ENCODE data around the gene CYTH2. TPM values are rescaled to one million over a fixed set of nuclear protein-coding genes. Genes with fewer than 3 reads are reported as not detected.
A peak's percentile ranks its signal among the peaks of the same experiment; 100 is the strongest.

Gene CYTH2
- polyA plus RNA-seq, 1 of the 3 experiments (the other 2 are of a cell fraction): 69.5 TPM

DNA sequence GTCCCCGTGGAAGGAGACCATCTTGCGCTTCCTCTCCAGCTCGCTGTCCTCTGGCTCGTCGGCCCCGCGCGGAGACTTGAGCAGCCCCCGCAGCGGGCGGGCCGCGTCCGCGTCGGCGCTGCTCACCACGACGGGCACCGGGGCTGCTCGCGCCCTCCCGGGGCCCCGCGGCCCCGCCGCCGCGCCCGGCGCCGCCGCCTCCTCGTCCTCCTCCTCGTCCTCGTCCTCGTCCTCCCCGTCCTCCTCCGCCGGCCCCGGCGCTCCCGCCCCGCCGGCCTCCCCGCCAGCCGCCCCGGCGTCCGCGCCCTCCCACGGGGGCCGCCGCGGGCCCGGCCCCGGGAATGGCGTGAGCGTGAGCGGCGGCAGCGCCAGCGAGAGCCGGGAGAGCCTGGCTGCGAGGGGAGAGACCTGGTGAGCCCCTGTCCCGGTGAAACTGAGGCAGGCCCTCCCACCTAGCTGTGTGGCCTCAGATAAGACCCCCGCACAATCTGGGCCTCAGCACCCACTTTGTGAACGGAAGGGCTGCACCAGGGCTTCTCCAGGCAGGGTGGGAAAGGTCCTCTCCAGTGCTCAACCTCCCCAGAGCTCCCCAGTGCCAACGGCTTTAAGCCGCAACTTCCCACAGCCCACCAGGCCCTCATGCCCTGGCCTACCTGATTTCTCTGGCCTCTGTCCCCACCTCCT, 24.7 kb downstream of the CYTH2 start:
- H3F3A ChIP-seq (replicated peaks; ENCODE audit: insufficient read depth): peaks cover 20% of the 10 kb centered on the region
- peak overlapping the region; percentile 58 to 62 for H3K4me3 ChIP-seq (ENCODE audit: low read depth in 2 of 2, low read length in 1 of 2)
- H3K36me3 ChIP-seq (replicated peaks in 1 of 2; ENCODE audit: control insufficient read depth in 1 of 2, insufficient read depth in 2 of 2, low read length in 1 of 2): peaks cover 0 to 11% of the 10 kb centered on the region in 2 experiments
- no peaks in the 10 kb centered on the region for H3K9me2 ChIP-seq
- no peaks in the 10 kb centered on the region for H3K27me3 ChIP-seq (ENCODE audit: insufficient read depth)
- 0% methylated on average over 2 of the region's 70 CpGs for WGBS (ENCODE audit: low lambda C conversion rate)
- peak overlapping the region; percentile 71 for H3K4me2 ChIP-seq
- peak overlapping the region; percentile 40 to 66; a peak in 2 of 4 replicates for H3K27ac ChIP-seq (ENCODE audit: low read depth in 2 of 2, low read length in 1 of 2)
- peak overlapping the region; percentile 74 for H3K9ac ChIP-seq
- no peak overlapping the region for H2AFZ ChIP-seq (ENCODE audit: low read depth)
- H3K79me2 ChIP-seq (ENCODE audit: insufficient read depth): peaks cover 11% of the 10 kb centered on the region; the same call in 1 of the 2 replicates
- no peaks in the 10 kb centered on the region for H3K9me3 ChIP-seq
- TF ChIP-seq JUND (IDR thresholded peaks at IDR 0.05) (no peak), MAX (IDR thresholded peaks at IDR 0.05; ENCODE audit: low read depth) (peak; percentile 34; the same call in 1 of the 2 replicates)
- peaks cover 5 to 14% of the 10 kb centered on the region in 2 experiments; a peak in 2 of 4 replicates for H3K4me1 ChIP-seq (ENCODE audit: control insufficient read depth in 1 of 2, insufficient read depth in 2 of 2, low read depth in 1 of 2, low read length in 1 of 2)
- H4K20me1 ChIP-seq (ENCODE audit: insufficient read depth): no peaks in the 10 kb centered on the region
- POLR2A ChIA-PET: interaction anchor here (0.6 to 1.3 kb wide), 4 partner anchors 8 to 125 kb away, joined by 3 to 5 read pairs (median 3); partner anchors contain the start of genes RPL18 and SPHK2
- CTCF ChIA-PET: interaction anchor here (1.0 to 15.9 kb wide), 4 partner anchors 15 to 173 kb away, joined by 3 to 230 read pairs (median 3); no protein-coding TSS in a partner anchor
- DNase-seq: no peak

DNA sequence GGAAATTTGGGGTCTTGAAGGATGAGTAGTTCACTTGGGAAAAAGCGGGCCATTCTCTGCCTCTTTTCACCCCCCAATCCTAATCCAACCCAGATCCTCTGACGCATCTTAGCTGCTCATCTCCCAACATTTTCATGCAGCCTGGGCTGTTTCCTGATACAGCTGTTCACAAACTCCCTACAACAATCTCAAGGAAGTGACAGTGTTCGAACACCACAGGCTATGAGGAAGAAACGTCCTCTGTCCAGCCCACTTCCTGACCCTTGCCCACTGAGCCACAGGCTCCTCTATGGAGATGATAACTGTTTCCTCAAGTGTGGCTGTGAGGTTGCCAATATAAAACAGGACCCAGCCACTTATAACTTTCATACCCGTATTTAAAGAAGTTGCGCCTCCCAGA, 26.2 kb downstream of the CYTH2 start:
- no peak for DNase-seq
- Histone ChIP-seq H3K9me3 (no peaks in the 10 kb centered on the region), H3F3A (replicated peaks; ENCODE audit: insufficient read depth) (peaks cover 19% of the 10 kb centered on the region), H3K4me1 (ENCODE audit: control insufficient read depth in 1 of 2, insufficient read depth in 2 of 2, low read depth in 1 of 2, low read length in 1 of 2) (peaks cover 3 to 15% of the 10 kb centered on the region in 2 experiments; a peak in 1 of 4 replicates), H3K4me3 (ENCODE audit: low read depth in 2 of 2, low read length in 1 of 2) (no peak overlapping the region), H3K27me3 (ENCODE audit: insufficient read depth) (no peaks in the 10 kb centered on the region), H3K9me2 (no peaks in the 10 kb centered on the region), H3K4me2 (peak overlapping the region; percentile 70; the same call in 1 of the 2 replicates), H3K9ac (no peak overlapping the region), H3K27ac (ENCODE audit: low read depth in 2 of 2, low read length in 1 of 2) (no peak overlapping the region), H2AFZ (ENCODE audit: low read depth) (no peak overlapping the region), H3K79me2 (ENCODE audit: insufficient read depth) (peaks cover 11% of the 10 kb centered on the region; the same call in 1 of the 2 replicates), H3K36me3 (replicated peaks in 1 of 2; ENCODE audit: control insufficient read depth in 1 of 2, insufficient read depth in 2 of 2, low read length in 1 of 2) (peaks cover under 1 to 11% of the 10 kb centered on the region in 2 experiments), H4K20me1 (ENCODE audit: insufficient read depth) (no peaks in the 10 kb centered on the region)
- WGBS (ENCODE audit: low lambda C conversion rate): 84% methylated on average over 6 of the region's 6 CpGs
- CTCF ChIA-PET: interaction anchor here (15.9 kb wide), 1 partner anchor 91 kb away, joined by 230 read pairs; no protein-coding TSS in a partner anchor
- TF ChIP-seq RCOR1 (IDR thresholded peaks at IDR 0.05; ENCODE audit: low read length) (no peak), GATA2 (CRISPR knock-in tag; IDR thresholded peaks at IDR 0.05) (no peak), SIN3A (IDR thresholded peaks at IDR 0.05; ENCODE audit: borderline replicate concordance, low read depth, low read length) (no peak), TEAD4 (IDR thresholded peaks at IDR 0.05; ENCODE audit: borderline replicate concordance, insufficient read depth) (no peak), MAX (IDR thresholded peaks at IDR 0.05; ENCODE audit: low read depth) (no peak), ZBTB33 (IDR thresholded peaks at IDR 0.05; ENCODE audit: borderline replicate concordance, low read depth) (no peak), TAF1 (IDR thresholded peaks at IDR 0.05; ENCODE audit: borderline replicate concordance, low read depth, low read length) (no peak), FOSL2 (IDR thresholded peaks at IDR 0.05; ENCODE audit: borderline replicate concordance, low read depth) (no peak)
- TF ChIP-seq, protein P1, sequence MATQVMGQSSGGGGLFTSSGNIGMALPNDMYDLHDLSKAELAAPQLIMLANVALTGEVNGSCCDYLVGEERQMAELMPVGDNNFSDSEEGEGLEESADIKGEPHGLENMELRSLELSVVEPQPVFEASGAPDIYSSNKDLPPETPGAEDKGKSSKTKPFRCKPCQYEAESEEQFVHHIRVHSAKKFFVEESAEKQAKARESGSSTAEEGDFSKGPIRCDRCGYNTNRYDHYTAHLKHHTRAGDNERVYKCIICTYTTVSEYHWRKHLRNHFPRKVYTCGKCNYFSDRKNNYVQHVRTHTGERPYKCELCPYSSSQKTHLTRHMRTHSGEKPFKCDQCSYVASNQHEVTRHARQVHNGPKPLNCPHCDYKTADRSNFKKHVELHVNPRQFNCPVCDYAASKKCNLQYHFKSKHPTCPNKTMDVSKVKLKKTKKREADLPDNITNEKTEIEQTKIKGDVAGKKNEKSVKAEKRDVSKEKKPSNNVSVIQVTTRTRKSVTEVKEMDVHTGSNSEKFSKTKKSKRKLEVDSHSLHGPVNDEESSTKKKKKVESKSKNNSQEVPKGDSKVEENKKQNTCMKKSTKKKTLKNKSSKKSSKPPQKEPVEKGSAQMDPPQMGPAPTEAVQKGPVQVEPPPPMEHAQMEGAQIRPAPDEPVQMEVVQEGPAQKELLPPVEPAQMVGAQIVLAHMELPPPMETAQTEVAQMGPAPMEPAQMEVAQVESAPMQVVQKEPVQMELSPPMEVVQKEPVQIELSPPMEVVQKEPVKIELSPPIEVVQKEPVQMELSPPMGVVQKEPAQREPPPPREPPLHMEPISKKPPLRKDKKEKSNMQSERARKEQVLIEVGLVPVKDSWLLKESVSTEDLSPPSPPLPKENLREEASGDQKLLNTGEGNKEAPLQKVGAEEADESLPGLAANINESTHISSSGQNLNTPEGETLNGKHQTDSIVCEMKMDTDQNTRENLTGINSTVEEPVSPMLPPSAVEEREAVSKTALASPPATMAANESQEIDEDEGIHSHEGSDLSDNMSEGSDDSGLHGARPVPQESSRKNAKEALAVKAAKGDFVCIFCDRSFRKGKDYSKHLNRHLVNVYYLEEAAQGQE (IDR thresholded peaks at IDR 0.05; ENCODE audit: low read depth, low read length): no peak
- POLR2A ChIA-PET: interaction anchor here (0.6 to 1.4 kb wide), 2 partner anchors 89 to 91 kb away, joined by 3 to 5 read pairs; no protein-coding TSS in a partner anchor

Data from SK-N-SH (cell line).